Nephron progenitor cell (in vitro differentiated cells): ENCODE measurements around the gene MRPL21.
A peak's percentile ranks its signal among the peaks of the same experiment; 100 is the strongest.

Experiments
- DNase-seq: peaks from one replicate; pipeline ENCODE4 v3.0.0; 2021
- H3K27ac Mint-ChIP-seq: 2 replicates; pipeline ENCODE4 v1.8.0; 2021; ENCODE audit warnings: mild to moderate bottlenecking, moderate library complexity, mixed read lengths
- H3K27me3 Mint-ChIP-seq: 2 replicates; pipeline ENCODE4 v1.8.0; 2021; ENCODE audit warnings: mild to moderate bottlenecking, low read depth, mixed read lengths; ENCODE audit not compliant: poor library complexity
- H3K36me3 Mint-ChIP-seq: 2 replicates; pipeline ENCODE4 v1.8.0; 2021; ENCODE audit warnings: low read depth, mixed read lengths
- H3K4me1 Mint-ChIP-seq: 2 replicates; pipeline ENCODE4 v1.8.0; 2021; ENCODE audit warnings: mixed read lengths
- H3K4me3 Mint-ChIP-seq: 2 replicates; pipeline ENCODE4 v1.8.0; 2021; ENCODE audit warnings: mild to moderate bottlenecking, moderate library complexity, mixed read lengths
- H3K9me3 Mint-ChIP-seq: 2 replicates; pipeline ENCODE4 v1.8.0; 2021; ENCODE audit warnings: mild to moderate bottlenecking, moderate library complexity, mixed read lengths
- CTCF ChIP-seq: fragments of 200-600 bp; sonication (generic); IDR thresholded peaks from 2 replicates; pipeline ENCODE4 v1.5.0; 2021; ENCODE audit warnings: antibody characterized with exemption

MRPL21 gene

GRCh38 chr11:68947151-68947550, 43.5 kb upstream of the MRPL21 start:
- no peak for TF ChIP-seq CTCF
- H3K4me1 Mint-ChIP-seq, result peaks cover 18% of the 10 kb centered on the region
- peaks cover 19% of the 10 kb centered on the region for H3K27me3 Mint-ChIP-seq
- no peaks in the 10 kb centered on the region for H3K36me3 Mint-ChIP-seq
- no peak overlapping the region for H3K4me3 Mint-ChIP-seq
- no peak for DNase-seq
- H3K27ac Mint-ChIP-seq, result no peak overlapping the region
- H3K9me3 Mint-ChIP-seq, result no peaks in the 10 kb centered on the region

- H3K27me3 Mint-ChIP-seq, result peaks cover 14% of the 10 kb centered on the region
- no peaks in the 10 kb centered on the region for H3K36me3 Mint-ChIP-seq
- no peak for TF ChIP-seq CTCF
- peaks cover 18% of the 10 kb centered on the region for H3K4me1 Mint-ChIP-seq
- no peak for DNase-seq
- no peaks in the 10 kb centered on the region for H3K9me3 Mint-ChIP-seq
- no peak overlapping the region for H3K4me3 Mint-ChIP-seq
- H3K27ac Mint-ChIP-seq, result peak overlapping the region; percentile 32
These were observed 42.9 kb upstream of the MRPL21 start for GRCh38 chr11:68946416-68947090.

DNA sequence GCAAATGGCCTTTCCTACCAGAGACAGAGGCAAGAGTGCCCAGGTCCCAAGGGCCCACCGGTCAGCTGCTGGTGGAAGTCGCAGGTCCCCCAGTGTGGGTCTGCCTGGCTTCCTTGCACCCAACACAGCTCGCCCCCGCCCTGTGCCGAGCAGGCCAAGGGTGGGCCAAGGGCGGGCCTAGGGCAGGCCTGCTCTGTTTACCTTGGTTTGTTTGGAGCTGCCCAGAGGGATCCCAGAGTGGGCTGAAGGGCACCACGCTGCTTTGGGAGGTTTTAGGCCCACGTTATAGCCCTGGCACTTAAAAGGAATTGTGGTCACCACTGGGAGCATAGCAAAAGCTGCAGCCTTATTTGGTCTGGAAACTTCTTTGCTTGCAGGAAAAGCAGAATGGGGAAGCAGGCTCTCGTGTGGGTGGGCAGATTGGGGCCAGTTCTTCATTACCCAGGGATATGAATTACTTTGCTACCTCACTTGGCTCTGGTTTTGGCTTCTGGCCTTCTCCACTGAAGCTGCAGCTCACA, 39.2 kb upstream of the MRPL21 start:
- TF ChIP-seq CTCF, result no peak
- DNase-seq, result no peak
- H3K36me3 Mint-ChIP-seq, result no peaks in the 10 kb centered on the region
- peaks cover 6% of the 10 kb centered on the region for H3K4me1 Mint-ChIP-seq
- no peak overlapping the region for H3K4me3 Mint-ChIP-seq
- H3K9me3 Mint-ChIP-seq, result no peaks in the 10 kb centered on the region
- peaks cover 1% of the 10 kb centered on the region for H3K27me3 Mint-ChIP-seq
- no peak overlapping the region for H3K27ac Mint-ChIP-seq

GRCh38 chr11:68942095-68942620, 38.5 kb upstream of the MRPL21 start:
- Mint-ChIP-seq H3K27me3 (no peaks in the 10 kb centered on the region), H3K27ac (no peak overlapping the region), H3K36me3 (no peaks in the 10 kb centered on the region), H3K9me3 (no peaks in the 10 kb centered on the region), H3K4me3 (no peak overlapping the region), H3K4me1 (peaks cover 6% of the 10 kb centered on the region)
- no peak for TF ChIP-seq CTCF
- no peak for DNase-seq

GRCh38 chr11:68941324-68942094, 37.9 kb upstream of the MRPL21 start:
- Mint-ChIP-seq H3K4me1 (peaks cover 6% of the 10 kb centered on the region), H3K27me3 (no peaks in the 10 kb centered on the region), H3K4me3 (no peak overlapping the region), H3K36me3 (no peaks in the 10 kb centered on the region), H3K9me3 (no peaks in the 10 kb centered on the region), H3K27ac (no peak overlapping the region)
- no peak for DNase-seq
- no peak for TF ChIP-seq CTCF
